Amniotic stem cell (primary cell): ENCODE measurements around the gene GAB1.

ENCODE experiments used
- DNase-seq: peaks from one replicate; lab custom pipeline; 2025; lab: John Stamatoyannopoulos, UW

GAB1 gene

DNA sequence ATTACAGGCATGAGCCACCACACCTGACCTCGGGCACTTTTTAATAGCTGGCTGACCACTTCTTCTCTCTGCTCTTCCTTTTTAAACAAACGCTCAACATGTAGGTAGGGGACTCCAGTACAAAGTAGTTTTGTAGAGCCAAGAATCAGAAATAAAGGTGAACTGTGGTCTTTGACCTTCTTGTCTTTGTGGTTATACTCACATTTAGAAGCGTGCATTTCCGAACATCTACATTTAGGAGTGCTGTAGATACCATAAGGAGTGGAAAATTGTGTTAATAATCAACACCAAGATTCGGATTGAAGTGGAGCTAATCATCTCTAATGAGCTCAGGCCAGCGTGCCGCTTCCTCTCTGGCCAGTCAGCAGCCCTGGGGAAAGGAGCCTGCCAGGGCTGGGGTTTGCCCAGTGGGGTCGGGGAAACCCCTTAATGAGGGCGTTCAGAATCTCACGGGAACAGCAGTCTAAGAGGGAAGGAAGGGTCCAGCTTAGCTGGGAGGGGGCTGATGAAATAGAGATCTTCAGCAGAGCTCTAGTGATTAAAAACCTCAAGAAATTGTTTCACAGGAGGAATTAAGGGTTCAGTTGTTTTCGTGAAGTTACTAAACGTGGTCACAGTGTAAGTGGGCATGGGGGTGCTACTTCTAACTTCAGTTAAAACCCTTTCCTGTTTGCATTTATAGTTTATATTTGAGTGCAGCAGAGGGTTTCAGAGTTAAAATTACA, 81.2 kb downstream of the GAB1 start:
- no peak for DNase-seq

GRCh38 chr4:143420227-143420626, 83.6 kb downstream of the GAB1 start:
- DNase-seq: no peak

DNA sequence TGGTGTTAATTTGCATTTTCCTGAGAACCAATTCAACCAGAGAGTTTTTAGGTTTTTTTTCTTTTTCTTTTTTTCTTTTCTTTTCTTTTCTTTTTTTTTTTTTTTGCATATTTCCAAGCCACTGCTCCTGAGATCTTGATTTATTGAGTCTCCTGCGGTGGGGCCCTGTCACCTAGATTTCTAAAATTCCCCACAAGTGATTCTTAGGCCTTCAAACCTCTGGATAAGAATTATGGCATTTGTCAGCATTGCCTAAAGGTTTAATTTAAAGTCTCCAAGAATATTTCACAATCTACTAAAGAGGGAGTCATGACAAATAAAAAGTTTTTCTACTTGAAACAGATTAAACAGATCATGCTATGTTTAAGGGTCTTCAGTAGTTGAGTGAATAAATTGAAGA, 84.9 kb downstream of the GAB1 start:
- no peak for DNase-seq

GRCh38 chr4:143424276-143424675, 87.6 kb downstream of the GAB1 start:
- peak; percentile 14 for DNase-seq

DNA sequence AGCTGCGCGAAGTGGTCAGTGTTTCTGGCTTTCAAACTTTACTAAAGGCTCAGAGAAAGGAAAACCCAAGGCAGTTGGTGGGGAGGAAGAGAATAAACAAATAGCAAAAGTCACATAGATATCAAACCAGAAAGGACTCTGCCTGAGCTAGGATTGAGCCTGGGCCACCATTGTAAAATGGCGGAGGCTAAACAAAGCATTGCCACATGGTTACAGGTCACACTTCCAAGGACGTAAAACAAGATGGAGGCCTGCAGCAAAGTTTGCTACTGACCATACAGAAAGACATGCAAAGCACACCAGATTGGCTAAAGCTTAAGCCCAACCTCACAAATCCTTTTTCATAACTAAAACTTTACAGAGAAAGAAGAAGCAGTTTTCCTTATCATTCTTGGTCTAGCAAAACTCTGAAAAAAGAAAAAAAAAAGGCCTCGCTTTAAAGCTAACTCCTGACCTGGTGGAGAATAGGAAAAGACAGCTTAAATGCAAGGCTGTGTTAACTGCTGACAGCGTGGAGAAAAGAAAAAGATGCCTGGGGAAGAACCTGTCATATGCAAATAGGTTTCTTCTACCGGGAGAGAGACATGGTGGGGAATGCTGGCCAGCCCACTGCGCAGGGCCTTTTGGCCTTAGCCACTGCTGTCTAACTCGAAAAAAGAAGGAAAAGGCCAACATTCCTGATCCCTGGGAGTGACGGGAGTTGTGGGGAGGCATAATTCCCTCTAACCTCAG, 95.0 kb downstream of the GAB1 start:
- no peak for DNase-seq

DNA sequence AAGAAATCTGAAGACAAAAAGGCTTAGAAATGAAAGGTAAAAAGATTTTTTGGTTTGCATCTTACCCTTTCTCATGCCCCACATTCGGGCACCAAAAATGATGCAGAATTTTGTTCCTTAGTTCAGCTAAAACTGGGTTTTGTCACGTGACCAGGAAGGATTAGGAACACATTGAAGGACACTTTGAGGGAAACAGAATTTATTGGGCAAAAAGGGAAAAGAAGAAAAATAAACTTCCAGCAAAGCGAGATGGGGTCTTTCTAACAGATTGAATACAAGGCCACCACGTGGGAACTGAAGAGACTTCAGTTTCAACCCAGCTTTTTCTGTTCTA, 95.5 kb downstream of the GAB1 start:
- DNase-seq: no peak

DNA sequence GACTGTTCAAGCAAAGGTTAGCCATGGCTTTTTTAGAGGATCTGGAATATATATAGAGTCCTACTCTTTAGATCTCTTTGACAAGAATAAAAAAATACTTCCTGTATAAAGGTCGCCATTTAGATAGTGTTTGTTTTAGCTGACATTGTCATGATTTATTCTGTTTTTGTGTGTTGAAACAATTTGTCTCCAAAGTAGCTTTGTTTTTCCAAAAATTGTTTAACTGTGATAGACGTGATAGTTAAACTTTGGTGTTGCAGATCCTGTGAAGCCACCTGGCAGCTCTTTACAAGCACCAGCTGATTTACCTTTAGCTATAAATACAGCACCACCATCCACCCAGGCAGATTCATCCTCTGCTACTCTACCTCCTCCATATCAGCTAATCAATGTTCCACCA, 96.6 kb downstream of the GAB1 start:
- DNase-seq: no peak

DNA sequence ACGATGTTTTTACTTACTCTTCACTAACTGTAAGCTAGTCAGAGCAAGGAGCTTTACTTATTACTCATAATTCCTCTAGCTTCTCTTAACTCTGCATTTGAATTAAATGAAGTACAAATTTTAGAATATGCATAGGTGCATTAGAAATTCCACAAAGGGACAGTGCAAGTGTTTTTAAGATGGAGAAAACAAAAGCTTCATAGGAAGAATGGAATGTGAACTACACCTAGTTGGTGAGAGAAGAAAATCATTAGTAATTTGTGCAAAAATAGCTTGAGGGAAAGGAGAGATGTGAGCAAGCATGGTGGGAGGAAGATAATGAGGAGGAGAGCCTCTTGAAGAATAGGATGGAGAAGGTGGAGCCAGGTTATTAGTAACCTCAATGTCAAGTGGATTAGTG, 99.3 kb downstream of the GAB1 start:
- DNase-seq: no peak

GRCh38 chr4:143437476-143437875, 100.8 kb downstream of the GAB1 start:
- DNase-seq: no peak

DNA sequence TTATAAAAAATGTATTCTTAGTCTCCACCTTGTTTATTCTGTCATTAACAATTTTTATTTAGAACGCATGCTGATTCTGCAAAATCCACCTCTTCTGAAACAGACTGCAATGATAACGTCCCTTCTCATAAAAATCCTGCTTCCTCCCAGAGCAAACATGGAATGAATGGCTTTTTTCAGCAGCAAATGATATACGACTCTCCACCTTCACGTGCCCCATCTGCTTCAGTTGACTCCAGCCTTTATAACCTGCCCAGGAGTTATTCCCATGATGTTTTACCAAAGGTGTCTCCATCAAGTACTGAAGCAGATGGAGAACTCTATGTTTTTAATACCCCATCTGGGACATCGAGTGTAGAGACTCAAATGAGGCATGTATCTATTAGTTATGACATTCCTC, 101.3 kb downstream of the GAB1 start:
- DNase-seq: no peak

DNA sequence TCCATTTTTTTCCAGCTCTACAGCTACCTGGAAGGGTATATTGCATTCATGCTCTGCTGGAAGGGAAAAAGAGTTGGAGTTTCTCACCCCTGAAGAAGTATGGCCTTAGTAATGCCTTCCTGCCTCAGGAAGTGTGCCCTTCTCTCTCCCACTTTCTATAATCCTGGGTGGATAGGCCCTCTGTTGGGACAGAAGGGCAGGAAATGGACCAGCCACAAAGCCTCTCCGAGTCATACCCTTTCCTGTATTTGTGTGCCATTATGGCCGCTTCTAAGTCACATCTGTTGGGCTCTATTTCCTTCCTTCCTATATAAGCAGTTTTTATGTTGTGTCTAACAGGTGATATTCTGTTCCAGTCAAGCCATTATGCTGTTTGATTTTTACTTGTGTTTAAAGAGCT, 102.0 kb downstream of the GAB1 start:
- no peak for DNase-seq

- DNase-seq: no peak
Observed at GRCh38 chr4:143441109-143441508, 104.4 kb downstream of the GAB1 start.

GRCh38 chr4:143441678-143442077, 105.0 kb downstream of the GAB1 start:
- DNase-seq: no peak

DNA sequence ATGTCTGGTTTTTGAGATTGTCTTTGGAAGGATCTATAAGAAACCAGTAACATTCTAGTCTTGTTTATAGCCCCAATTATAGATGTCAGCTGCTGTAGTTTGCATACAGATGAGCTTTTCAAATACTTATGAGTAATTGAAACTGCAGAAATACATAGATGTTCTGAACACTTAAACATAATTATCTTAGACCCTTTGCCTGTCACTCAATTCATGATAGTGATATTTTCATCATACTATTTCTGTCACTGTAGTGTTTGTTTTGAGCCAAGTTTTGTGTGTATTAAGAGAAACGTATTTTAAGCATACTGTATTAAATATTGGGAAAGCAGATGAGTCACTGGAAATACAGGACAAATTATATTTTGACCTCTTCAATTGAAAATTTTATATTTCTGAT, 107.1 kb downstream of the GAB1 start:
- DNase-seq: no peak

- DNase-seq: no peak
Observed at GRCh38 chr4:143451186-143451585, 114.5 kb downstream of the GAB1 start.

DNA sequence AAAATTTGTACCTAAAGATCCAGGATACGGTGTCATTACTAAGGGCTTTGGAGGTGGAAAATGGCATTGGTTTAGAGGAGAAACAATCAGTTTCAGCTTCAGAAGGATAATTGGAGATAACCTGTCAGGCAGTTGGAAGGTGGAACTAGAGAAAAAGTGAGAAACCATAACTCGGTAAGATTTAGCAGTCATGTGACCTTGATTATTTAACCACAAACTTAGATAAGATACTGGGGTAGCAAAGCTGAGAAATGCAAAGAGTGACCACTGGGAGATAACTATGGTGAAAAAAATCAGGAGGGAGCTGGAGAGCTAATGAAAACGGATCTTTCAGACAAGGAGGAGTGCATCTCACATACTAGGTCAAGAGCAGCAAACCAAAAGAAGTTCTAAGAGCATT, 118.5 kb downstream of the GAB1 start:
- no peak for DNase-seq

DNA sequence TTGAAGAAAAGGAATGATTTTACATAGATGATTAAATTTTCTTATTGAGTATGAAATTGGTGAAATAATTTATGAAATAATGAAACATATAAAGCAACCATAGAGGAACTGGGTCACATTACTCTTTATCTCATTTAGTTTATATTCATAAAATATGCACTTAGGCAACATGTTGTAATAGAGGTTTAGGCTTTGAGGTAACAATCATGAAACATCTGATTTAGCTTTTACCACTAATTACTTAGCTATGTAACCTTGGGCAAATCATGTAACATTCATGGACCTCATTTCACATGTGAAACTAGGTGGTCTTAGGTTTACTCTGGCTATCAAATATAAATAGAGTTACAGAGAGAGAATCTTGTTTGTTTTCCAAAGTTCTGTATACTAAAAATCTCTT, 122.3 kb downstream of the GAB1 start:
- no peak for DNase-seq

DNA sequence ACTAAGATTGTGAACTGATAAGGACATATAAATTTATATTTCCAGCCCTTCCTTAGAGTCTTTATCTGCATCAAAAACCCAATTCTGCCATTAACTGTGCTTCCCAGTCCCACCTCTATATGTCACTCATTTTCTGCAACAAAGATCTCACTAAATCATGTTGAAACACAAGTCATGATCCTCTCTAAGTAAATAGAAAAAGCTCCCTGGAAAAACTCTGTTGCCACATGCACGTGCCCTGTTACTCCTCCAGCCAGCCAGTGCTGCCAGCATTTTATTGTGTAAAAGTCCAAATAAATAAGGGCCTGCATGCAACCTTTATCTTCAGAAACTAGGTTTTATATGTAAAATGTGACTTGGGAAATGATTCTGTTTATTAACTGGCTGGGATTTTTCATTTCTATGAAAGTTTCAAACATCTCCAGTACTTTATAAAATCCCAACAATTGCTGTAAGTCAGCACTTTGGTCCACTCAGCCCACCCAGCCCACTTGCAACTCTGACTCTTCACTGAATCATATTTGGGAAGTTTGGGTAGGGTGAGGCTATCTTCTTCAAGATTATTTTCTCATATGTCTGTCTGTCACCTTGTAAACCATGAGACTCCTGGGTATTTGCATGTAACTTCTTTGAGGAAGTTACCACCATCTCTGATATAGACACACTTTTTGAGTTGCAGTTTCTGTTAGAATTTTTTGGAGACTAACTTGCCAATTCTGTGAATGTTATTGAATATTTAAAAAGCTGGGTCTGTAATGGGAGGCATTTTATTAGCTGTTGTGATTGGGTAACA, 136.9 kb downstream of the GAB1 start:
- no peak for DNase-seq

DNA sequence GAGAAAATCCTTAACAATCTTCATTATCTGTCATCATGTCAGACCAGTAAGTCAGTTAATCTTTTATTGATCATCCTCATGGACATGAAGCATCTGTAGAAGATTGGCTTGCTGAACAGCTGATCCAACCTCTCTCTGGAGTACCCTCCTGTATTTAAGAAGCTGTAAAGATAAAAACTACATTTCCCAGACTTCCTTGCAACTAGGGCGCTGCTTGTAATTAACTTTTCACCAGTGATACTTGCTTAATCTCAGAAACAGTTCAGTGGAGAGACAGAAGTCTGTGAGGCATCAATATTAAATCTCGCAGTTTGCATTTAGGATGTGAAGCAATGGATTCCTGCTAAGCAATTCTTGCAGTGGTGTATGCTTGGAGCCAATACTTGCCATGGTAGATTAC, 140.8 kb downstream of the GAB1 start:
- DNase-seq: no peak

- no peak for DNase-seq
Observed at GRCh38 chr4:143481361-143481760, 144.7 kb downstream of the GAB1 start.

DNA sequence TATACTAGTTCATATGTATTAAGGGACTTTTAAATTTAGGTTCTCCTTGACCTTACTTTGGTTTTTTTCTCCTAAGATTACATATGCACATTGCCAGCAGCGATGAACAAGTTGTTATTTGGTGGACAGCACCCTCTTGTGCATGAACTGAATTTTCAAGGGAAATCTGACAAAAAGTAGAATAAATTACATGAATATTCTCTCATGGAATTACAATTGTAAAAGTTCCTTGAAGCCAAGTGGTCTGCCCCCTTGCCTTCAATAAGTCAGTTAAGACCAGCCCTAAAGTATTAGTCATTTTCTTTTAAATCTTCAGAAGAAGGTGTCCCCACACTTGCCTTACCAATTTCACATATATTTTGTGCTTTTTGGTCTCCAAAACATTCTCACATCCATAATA, 146.2 kb downstream of the GAB1 start:
- DNase-seq: peak; percentile 30

DNA sequence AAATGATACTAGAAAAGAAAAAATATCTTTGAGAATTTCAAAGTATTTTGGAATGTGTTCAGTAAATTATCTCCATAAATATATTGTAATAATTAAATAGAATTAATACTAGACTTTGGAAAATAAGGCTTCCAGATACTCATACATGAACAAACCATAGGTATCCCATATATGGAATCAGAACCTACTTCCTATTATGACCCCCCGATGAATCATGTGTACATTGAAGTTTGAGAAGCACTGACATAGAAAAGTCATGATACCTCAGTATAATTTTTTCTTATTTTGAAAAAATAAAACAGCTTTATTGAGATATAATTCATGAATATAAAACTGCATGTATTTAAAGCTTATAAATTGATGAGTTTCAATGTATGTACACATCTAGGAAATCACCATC, 149.6 kb downstream of the GAB1 start:
- DNase-seq: no peak

- no peak for DNase-seq
Observed at GRCh38 chr4:143488687-143489086, 152.0 kb downstream of the GAB1 start.
